HepG2 (cell line): ENCODE data around the gene THUMPD1. TPM values are rescaled to one million over a fixed set of nuclear protein-coding genes. Genes with fewer than 3 reads are reported as not detected.
A peak's percentile ranks its signal among the peaks of the same experiment; 100 is the strongest.

Experiments
- HCFC1 ChIP-seq: fragments of 150-350 bp; IDR thresholded peaks from 2 replicates; pipeline ENCODE4 v1.6.1; 2014; ENCODE audit warnings: low read depth, low read length
- IRX3 ChIP-seq: sonication (generic); formaldehyde crosslinking; IDR thresholded peaks from 2 replicates; pipeline ENCODE4 v1.8.1; 2023; ENCODE audit warnings: mild to moderate bottlenecking, low read depth, missing genetic modification reagents, borderline replicate concordance
- JARID2 ChIP-seq: sonication (generic); formaldehyde crosslinking; IDR thresholded peaks from 2 replicates; pipeline ENCODE4 v1.8.1; 2023; ENCODE audit warnings: missing genetic modification reagents, inconsistent platforms; ENCODE audit not compliant: insufficient replicate concordance
- KDM3A ChIP-seq: IDR thresholded peaks from 2 replicates; pipeline ENCODE4 v1.6.1; 2018; ENCODE audit warnings: low read depth, missing compliant biosample characterization
- PHF5A ChIP-seq: IDR thresholded peaks from one replicate; pipeline ENCODE4 v1.6.1; 2018; ENCODE audit warnings: low read depth, missing genetic modification reagents; ENCODE audit not compliant: unreplicated experiment
- SNAPC4 ChIP-seq: sonication (generic); formaldehyde crosslinking; IDR thresholded peaks from 2 replicates; pipeline ENCODE4 v1.4.0; 2020; ENCODE audit warnings: mild to moderate bottlenecking, missing genetic modification reagents
- SRSF1 ChIP-seq: fragments of 200-400 bp; formaldehyde crosslinking; optimal IDR thresholded peaks from 2 replicates; pipeline ENCODE3; 2017; ENCODE audit warnings: mild to moderate bottlenecking, low read depth, low read length, moderate library complexity
- TCF12 ChIP-seq, 2 experiments: fragments of 450-650 bp in 1 of 2; sonication (generic) in 1 of 2; formaldehyde crosslinking in 1 of 2; IDR thresholded peaks; 2 replicates each; pipeline versions ENCODE4 v1.6.1 to v1.8.0; 2017 to 2022; ENCODE audit warnings: antibody characterized with exemption in 1 of 2, mild to moderate bottlenecking in 1 of 2, missing genetic modification reagents in 1 of 2, moderate library complexity in 1 of 2
- TOPORS ChIP-seq: sonication (generic); formaldehyde crosslinking; IDR thresholded peaks from 2 replicates; pipeline ENCODE4 v1.8.0; 2023; ENCODE audit warnings: mild to moderate bottlenecking, missing genetic modification reagents
- ZMAT5 ChIP-seq: sonication (generic); formaldehyde crosslinking; IDR thresholded peaks from 2 replicates; pipeline ENCODE4 v1.5.0; 2020; ENCODE audit warnings: mild to moderate bottlenecking, low read depth, missing genetic modification reagents, borderline replicate concordance
- ZNF292 ChIP-seq: sonication (generic); formaldehyde crosslinking; IDR thresholded peaks from 2 replicates; pipeline ENCODE4 v1.8.1; 2022; ENCODE audit warnings: mild to moderate bottlenecking, low read depth, missing genetic modification reagents, borderline replicate concordance
- ZNF530 ChIP-seq: sonication (generic); formaldehyde crosslinking; IDR thresholded peaks from 2 replicates; pipeline ENCODE4 v1.5.0; 2020; ENCODE audit warnings: low read depth, mild to moderate bottlenecking, missing genetic modification reagents
- ZNF605 ChIP-seq: sonication (generic); formaldehyde crosslinking; IDR thresholded peaks from 2 replicates; pipeline ENCODE4 v1.8.0; 2022; ENCODE audit warnings: mild to moderate bottlenecking, missing genetic modification reagents
- polyA plus RNA-seq, 8 experiments: library from polyadenylated mRNA; depleted of rRNA in 3 of 8; stranded (reverse) in 7 of 8; unstranded in 1 of 8; fragments of >200 nt; fragmentation: Illumina TruSeq in 4 of 8; extraction: Trizol in 4 of 8; gene quantifications; 2 replicates each; pipeline versions ENCODE4 v1.2.1 to v1.2.3, GENCODE V29; 2011 to 2016; ENCODE audit warnings: low read depth in 4 of 8, missing spikeins in 1 of 8, mixed read lengths in 1 of 8; ENCODE audit not compliant: insufficient read depth in 1 of 8
- total RNA-seq, 5 experiments: library from RNA; depleted of rRNA; stranded (reverse); fragments of >200 nt; fragmentation: Illumina TruSeq; extraction: Trizol; gene quantifications; 2 replicates each; pipeline ENCODE4 v1.2.3, GENCODE V29; 2016; ENCODE audit warnings: low read depth in 1 of 5
- TF ChIP-seq, protein P1 (sequence below): sonication (generic); formaldehyde crosslinking; IDR thresholded peaks from 2 replicates; pipeline ENCODE4 v1.9.0; 2022; ENCODE audit warnings: missing genetic modification reagents, mild to moderate bottlenecking, borderline replicate concordance
- TF ChIP-seq, protein P2 (sequence below): sonication (generic); formaldehyde crosslinking; conservative IDR thresholded peaks from 2 replicates; pipeline ENCODE4 v1.4.0; 2020; ENCODE audit warnings: missing genetic modification reagents
- TF ChIP-seq, protein P3 (sequence below), 2 experiments: fragments of 450-650 bp in 1 of 2; sonication (generic) in 1 of 2; formaldehyde crosslinking; IDR thresholded peaks; 2 replicates each; pipeline versions ENCODE4 v1.5.0 to v1.8.0; 2020 to 2022; ENCODE audit warnings: mild to moderate bottlenecking in 1 of 2, missing genetic modification reagents in 1 of 2

Gene THUMPD1
- total and polyA plus RNA-seq, 2 of the 13 experiments (the other 11 are each of a cell fraction or from before 2014, with no cell fraction given), result 22.7 to 69.1 TPM

GRCh38 chr16:20774703-20775362 lies 33.2 kb upstream of the THUMPD1 start (continued):
- 0 out of 2 replicates have a peak, but pooled peaks have one; percentile 32 for TF ChIP-seq ZNF605 (CRISPR knock-in tag)
- TF ChIP-seq, protein P1, sequence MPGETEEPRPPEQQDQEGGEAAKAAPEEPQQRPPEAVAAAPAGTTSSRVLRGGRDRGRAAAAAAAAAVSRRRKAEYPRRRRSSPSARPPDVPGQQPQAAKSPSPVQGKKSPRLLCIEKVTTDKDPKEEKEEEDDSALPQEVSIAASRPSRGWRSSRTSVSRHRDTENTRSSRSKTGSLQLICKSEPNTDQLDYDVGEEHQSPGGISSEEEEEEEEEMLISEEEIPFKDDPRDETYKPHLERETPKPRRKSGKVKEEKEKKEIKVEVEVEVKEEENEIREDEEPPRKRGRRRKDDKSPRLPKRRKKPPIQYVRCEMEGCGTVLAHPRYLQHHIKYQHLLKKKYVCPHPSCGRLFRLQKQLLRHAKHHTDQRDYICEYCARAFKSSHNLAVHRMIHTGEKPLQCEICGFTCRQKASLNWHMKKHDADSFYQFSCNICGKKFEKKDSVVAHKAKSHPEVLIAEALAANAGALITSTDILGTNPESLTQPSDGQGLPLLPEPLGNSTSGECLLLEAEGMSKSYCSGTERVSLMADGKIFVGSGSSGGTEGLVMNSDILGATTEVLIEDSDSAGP (CRISPR knock-in tag), result peak; percentile 63
- TF ChIP-seq, protein P2, sequence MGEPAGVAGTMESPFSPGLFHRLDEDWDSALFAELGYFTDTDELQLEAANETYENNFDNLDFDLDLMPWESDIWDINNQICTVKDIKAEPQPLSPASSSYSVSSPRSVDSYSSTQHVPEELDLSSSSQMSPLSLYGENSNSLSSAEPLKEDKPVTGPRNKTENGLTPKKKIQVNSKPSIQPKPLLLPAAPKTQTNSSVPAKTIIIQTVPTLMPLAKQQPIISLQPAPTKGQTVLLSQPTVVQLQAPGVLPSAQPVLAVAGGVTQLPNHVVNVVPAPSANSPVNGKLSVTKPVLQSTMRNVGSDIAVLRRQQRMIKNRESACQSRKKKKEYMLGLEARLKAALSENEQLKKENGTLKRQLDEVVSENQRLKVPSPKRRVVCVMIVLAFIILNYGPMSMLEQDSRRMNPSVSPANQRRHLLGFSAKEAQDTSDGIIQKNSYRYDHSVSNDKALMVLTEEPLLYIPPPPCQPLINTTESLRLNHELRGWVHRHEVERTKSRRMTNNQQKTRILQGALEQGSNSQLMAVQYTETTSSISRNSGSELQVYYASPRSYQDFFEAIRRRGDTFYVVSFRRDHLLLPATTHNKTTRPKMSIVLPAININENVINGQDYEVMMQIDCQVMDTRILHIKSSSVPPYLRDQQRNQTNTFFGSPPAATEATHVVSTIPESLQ, result no peak
- TF ChIP-seq, protein P3, sequence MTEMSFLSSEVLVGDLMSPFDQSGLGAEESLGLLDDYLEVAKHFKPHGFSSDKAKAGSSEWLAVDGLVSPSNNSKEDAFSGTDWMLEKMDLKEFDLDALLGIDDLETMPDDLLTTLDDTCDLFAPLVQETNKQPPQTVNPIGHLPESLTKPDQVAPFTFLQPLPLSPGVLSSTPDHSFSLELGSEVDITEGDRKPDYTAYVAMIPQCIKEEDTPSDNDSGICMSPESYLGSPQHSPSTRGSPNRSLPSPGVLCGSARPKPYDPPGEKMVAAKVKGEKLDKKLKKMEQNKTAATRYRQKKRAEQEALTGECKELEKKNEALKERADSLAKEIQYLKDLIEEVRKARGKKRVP (CRISPR knock-in tag; IDR thresholded peaks at IDR 0.05), result no peak
- no peak for TF ChIP-seq SRSF1
- TF ChIP-seq KDM3A (CRISPR knock-in tag), result no peak
- no peak for TF ChIP-seq ZNF292 (CRISPR knock-in tag)
- TF ChIP-seq HCFC1, result no peak
- TF ChIP-seq SNAPC4 (CRISPR knock-in tag), result no peak
- TF ChIP-seq PHF5A (CRISPR knock-in tag), result no peak
- no peak for TF ChIP-seq ZMAT5 (CRISPR knock-in tag)
- TF ChIP-seq JARID2, result no peak
- no peak for TF ChIP-seq TCF12 (IDR thresholded peaks at IDR 0.05)
- no peak for TF ChIP-seq TCF12 (CRISPR knock-in tag; IDR thresholded peaks at IDR 0.05)
- TF ChIP-seq ZNF530 (CRISPR knock-in tag), result no peak
- no peak for TF ChIP-seq IRX3 (CRISPR knock-in tag)
- TF ChIP-seq TOPORS (CRISPR knock-in tag), result no peak
